Measurements from ENCODE around the gene GNG5.
"Not testable (repeated sequence)": the region's sequence is repeated elsewhere in the genome, so short reads cannot be mapped to it uniquely, and the experiment has no call there.

GNG5 gene

GRCh38 chr1:84481317-84481716 lies 25.1 kb downstream of the GNG5 start:
- no peak for DNase-seq

GRCh38 chr1:84480650-84481049 lies 25.7 kb downstream of the GNG5 start:
- DNase-seq = no peak

GRCh38 chr1:84479998-84480397 lies 26.4 kb downstream of the GNG5 start:
- DNase-seq = no peak

- peak; percentile 87 for DNase-seq
Observed at GRCh38 chr1:84478876-84479868, 27.2 kb downstream of the GNG5 start, which contains the start of gene RPF1. Gene RPF1, plus strand, starts transcription at chr1:84479266. Its CDS starts 16 bp downstream, at chr1:84479282.

- no peak for DNase-seq
Observed at GRCh38 chr1:84476225-84476624, 30.2 kb downstream of the GNG5 start.

- DNase-seq = no peak
Observed at GRCh38 chr1:84467298-84467697, 39.1 kb downstream of the GNG5 start.

- DNase-seq = no peak
Observed at GRCh38 chr1:84462118-84462517, 44.3 kb downstream of the GNG5 start.

- DNase-seq = no peak
Observed at GRCh38 chr1:84452436-84452835, 53.9 kb downstream of the GNG5 start.

GRCh38 chr1:84450910-84451309 lies 55.5 kb downstream of the GNG5 start:
- DNase-seq = no peak

GRCh38 chr1:84448704-84449103 lies 57.7 kb downstream of the GNG5 start:
- DNase-seq = not testable (repeated sequence)

Data from NCI-H1092 treated with DMSO at 0.1 percent for 48 hours (cell line).